ENCODE data around the gene PDE9A.

DNA sequence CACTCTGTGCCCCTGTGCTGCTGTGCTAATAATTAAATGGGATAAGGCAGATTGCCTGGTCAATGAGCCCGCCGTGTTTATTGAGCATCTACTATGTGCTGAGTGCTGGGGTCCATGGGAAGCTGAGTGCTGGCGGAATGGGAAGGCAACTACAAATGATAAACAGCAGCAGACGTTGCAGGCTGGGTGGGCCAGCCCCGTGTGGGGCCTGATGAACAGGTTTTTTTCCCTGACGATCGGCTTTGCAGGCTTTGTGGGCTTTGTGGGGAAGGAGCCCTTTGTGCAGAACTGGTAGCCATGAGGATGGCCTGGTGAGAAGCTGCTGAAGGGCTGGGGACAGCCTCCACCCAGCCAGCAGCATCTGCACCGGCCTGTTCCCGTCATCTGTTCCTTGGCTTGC is 3.5 kb downstream of the PDE9A start:
- TF ChIP-seq, protein P1, sequence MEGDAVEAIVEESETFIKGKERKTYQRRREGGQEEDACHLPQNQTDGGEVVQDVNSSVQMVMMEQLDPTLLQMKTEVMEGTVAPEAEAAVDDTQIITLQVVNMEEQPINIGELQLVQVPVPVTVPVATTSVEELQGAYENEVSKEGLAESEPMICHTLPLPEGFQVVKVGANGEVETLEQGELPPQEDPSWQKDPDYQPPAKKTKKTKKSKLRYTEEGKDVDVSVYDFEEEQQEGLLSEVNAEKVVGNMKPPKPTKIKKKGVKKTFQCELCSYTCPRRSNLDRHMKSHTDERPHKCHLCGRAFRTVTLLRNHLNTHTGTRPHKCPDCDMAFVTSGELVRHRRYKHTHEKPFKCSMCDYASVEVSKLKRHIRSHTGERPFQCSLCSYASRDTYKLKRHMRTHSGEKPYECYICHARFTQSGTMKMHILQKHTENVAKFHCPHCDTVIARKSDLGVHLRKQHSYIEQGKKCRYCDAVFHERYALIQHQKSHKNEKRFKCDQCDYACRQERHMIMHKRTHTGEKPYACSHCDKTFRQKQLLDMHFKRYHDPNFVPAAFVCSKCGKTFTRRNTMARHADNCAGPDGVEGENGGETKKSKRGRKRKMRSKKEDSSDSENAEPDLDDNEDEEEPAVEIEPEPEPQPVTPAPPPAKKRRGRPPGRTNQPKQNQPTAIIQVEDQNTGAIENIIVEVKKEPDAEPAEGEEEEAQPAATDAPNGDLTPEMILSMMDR (IDR thresholded peaks at IDR 0.05; ENCODE audit: insufficient read depth, low read length): no peak
- no peak for TF ChIP-seq SPI1 (IDR thresholded peaks at IDR 0.05; ENCODE audit: borderline replicate concordance, low read depth)
- TF ChIP-seq, protein P2, sequence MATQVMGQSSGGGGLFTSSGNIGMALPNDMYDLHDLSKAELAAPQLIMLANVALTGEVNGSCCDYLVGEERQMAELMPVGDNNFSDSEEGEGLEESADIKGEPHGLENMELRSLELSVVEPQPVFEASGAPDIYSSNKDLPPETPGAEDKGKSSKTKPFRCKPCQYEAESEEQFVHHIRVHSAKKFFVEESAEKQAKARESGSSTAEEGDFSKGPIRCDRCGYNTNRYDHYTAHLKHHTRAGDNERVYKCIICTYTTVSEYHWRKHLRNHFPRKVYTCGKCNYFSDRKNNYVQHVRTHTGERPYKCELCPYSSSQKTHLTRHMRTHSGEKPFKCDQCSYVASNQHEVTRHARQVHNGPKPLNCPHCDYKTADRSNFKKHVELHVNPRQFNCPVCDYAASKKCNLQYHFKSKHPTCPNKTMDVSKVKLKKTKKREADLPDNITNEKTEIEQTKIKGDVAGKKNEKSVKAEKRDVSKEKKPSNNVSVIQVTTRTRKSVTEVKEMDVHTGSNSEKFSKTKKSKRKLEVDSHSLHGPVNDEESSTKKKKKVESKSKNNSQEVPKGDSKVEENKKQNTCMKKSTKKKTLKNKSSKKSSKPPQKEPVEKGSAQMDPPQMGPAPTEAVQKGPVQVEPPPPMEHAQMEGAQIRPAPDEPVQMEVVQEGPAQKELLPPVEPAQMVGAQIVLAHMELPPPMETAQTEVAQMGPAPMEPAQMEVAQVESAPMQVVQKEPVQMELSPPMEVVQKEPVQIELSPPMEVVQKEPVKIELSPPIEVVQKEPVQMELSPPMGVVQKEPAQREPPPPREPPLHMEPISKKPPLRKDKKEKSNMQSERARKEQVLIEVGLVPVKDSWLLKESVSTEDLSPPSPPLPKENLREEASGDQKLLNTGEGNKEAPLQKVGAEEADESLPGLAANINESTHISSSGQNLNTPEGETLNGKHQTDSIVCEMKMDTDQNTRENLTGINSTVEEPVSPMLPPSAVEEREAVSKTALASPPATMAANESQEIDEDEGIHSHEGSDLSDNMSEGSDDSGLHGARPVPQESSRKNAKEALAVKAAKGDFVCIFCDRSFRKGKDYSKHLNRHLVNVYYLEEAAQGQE (IDR thresholded peaks at IDR 0.05; ENCODE audit: insufficient replicate concordance, low read depth): no peak
- TF ChIP-seq POLR2AphosphoS5 (IDR thresholded peaks at IDR 0.05; ENCODE audit: low read depth): no peak
- TF ChIP-seq GABPA (IDR thresholded peaks at IDR 0.05; ENCODE audit: low read depth): no peak
